PC-9 (cell line): ENCODE measurements around the gene GMIP. TPM values are rescaled to one million over a fixed set of nuclear protein-coding genes. Genes with fewer than 3 reads are reported as not detected.

Experiments
- BruUV-seq: library from RNA; stranded (reverse); fragments of 400-500 nt; replicated peaks from 2 replicates; lab custom pipeline; 2021; lab: Mats Ljungman, UMichigan
- CTCF ChIA-PET: fragments of 300-600 bp; sonication (Branson Sonifier 250); formaldehyde crosslinking; loops from one replicate; lab custom pipeline; 2022; ENCODE audit warnings: antibody characterized with exemption; lab: Charles Lee
- POLR2A ChIA-PET: fragments of 300-600 bp; sonication (Branson Sonifier 250); formaldehyde crosslinking; loops from one replicate; lab custom pipeline; 2022; ENCODE audit warnings: antibody characterized with exemption; ENCODE audit not compliant: unreplicated experiment; lab: Charles Lee
- DNase-seq, 2 experiments: peaks; one replicate each; pipeline versions ENCODE4 v3.0.0 to v3.0.0-alpha.2; 2015 to 2022; ENCODE audit warnings: mixed read lengths in 1 of 2
- H2AFZ ChIP-seq: fragments of 200-600 bp; sonication (generic); 2 replicates; pipeline ENCODE4 v1.8.1; 2017; ENCODE audit warnings: antibody characterized with exemption
- H3F3A ChIP-seq: fragments of 200-600 bp; sonication (generic); 2 replicates; pipeline ENCODE4 v1.8.1; 2017; ENCODE audit warnings: antibody characterized with exemption, mild to moderate bottlenecking, low read depth; ENCODE audit not compliant: insufficient read depth
- H3K27ac ChIP-seq: fragments of 200-600 bp; sonication (generic); 2 replicates; pipeline ENCODE4 v1.6.1; 2016; ENCODE audit warnings: mixed run types
- H3K27me3 ChIP-seq: fragments of 200-600 bp; sonication (generic); 2 replicates; pipeline ENCODE4 v1.6.1; 2016; ENCODE audit warnings: low read depth, mixed run types; ENCODE audit not compliant: insufficient read depth
- H3K36me3 ChIP-seq: fragments of 200-600 bp; sonication (generic); 2 replicates; pipeline ENCODE4 v1.6.1; 2016; ENCODE audit warnings: low read depth, mixed run types
- H3K4me1 ChIP-seq: fragments of 200-600 bp; sonication (generic); replicated peaks from 2 replicates; pipeline ENCODE4 v1.6.1; 2016; ENCODE audit warnings: mixed run types; ENCODE audit not compliant: insufficient read depth
- H3K4me2 ChIP-seq: fragments of 200-600 bp; sonication (generic); 2 replicates; pipeline ENCODE4 v1.6.1; 2017; ENCODE audit warnings: mixed run types
- H3K4me3 ChIP-seq: fragments of 200-600 bp; sonication (generic); 2 replicates; pipeline ENCODE4 v1.6.1; 2016; ENCODE audit warnings: mixed run types
- H3K79me2 ChIP-seq: fragments of 200-600 bp; sonication (generic); 2 replicates; pipeline ENCODE4 v1.6.1; 2017; ENCODE audit warnings: low read depth, mixed run types
- H3K9me2 ChIP-seq: fragments of 200-600 bp; sonication (generic); 2 replicates; pipeline ENCODE4 v1.8.1; 2017; ENCODE audit warnings: mild to moderate bottlenecking; ENCODE audit not compliant: insufficient read depth
- H3K9me3 ChIP-seq: fragments of 200-600 bp; sonication (generic); 2 replicates; pipeline ENCODE4 v1.8.1; 2016; ENCODE audit warnings: low read depth; ENCODE audit not compliant: insufficient read depth
- H4K20me1 ChIP-seq: fragments of 200-600 bp; sonication (generic); 2 replicates; pipeline ENCODE4 v1.8.1; 2017; ENCODE audit not compliant: insufficient read depth
- EZH2 ChIP-seq: fragments of 200-600 bp; sonication (generic); IDR thresholded peaks from 2 replicates; pipeline ENCODE4 v1.8.0; 2017; ENCODE audit warnings: antibody characterized with exemption, low read depth
- intact Hi-C: fragments of 100-400 bp; cut with micrococcal nuclease; formaldehyde crosslinking; loops from one replicate; pipeline ENCODE4 v1.10.0; 2022; ENCODE audit not compliant: unreplicated experiment
- total RNA-seq: library from RNA; stranded (reverse); gene quantifications from 2 replicates; pipeline ENCODE4 v1.2.3, GENCODE V29; 2021
- TF ChIP-seq, protein P1 (sequence below): fragments of 200-600 bp; sonication (generic); conservative IDR thresholded peaks from 2 replicates; pipeline ENCODE4 v1.6.1; 2017; ENCODE audit warnings: mixed run types, antibody characterized with exemption, mild to moderate bottlenecking, moderate library complexity

GMIP gene
- total RNA-seq, 1 experiment from 2014 or later: 15.4 TPM

DNA sequence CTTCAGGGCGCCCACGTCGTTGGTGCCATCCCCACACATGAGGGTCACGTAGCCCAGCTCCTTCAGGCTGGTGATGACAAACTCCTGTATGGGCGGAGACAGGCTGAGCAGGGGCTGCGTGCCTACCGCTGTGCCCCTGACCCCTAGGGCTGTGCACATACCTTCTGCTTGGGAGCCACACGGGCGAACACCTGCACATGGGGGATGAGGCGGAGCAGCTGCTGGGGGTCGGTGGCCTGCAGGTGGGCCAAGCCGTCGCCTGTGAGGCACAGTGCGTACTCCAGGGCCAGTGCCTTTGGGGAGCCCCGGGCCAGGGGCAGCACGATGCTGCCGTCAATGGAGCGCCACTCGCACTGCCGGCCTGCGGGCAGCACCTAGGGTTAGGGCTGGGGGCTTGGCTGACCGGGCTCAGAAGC is 6.1 kb upstream of the GMIP start:
- intact Hi-C loops: loop anchor here (10.0 kb wide), 1 partner anchor 305 kb away; no protein-coding TSS in a partner anchor
- Histone ChIP-seq H3K79me2 (no peaks in the 10 kb centered on the region), H3K4me2 (no peak overlapping the region), H3K4me1 (no peaks in the 10 kb centered on the region), H2AFZ (no peak overlapping the region), H3K9me2 (no peaks in the 10 kb centered on the region), H3K4me3 (no peak overlapping the region), H3K27me3 (no peaks in the 10 kb centered on the region), H3K27ac (no peak overlapping the region), H3K9me3 (no peaks in the 10 kb centered on the region), H3F3A (peaks cover 8% of the 10 kb centered on the region; the same call in 1 of the 2 replicates), H4K20me1 (no peaks in the 10 kb centered on the region), H3K36me3 (0 out of 2 replicates have a peak, but pooled peaks cover 10% of the 10 kb centered on the region)
- DNase-seq: no peak
- TF ChIP-seq, protein P1, sequence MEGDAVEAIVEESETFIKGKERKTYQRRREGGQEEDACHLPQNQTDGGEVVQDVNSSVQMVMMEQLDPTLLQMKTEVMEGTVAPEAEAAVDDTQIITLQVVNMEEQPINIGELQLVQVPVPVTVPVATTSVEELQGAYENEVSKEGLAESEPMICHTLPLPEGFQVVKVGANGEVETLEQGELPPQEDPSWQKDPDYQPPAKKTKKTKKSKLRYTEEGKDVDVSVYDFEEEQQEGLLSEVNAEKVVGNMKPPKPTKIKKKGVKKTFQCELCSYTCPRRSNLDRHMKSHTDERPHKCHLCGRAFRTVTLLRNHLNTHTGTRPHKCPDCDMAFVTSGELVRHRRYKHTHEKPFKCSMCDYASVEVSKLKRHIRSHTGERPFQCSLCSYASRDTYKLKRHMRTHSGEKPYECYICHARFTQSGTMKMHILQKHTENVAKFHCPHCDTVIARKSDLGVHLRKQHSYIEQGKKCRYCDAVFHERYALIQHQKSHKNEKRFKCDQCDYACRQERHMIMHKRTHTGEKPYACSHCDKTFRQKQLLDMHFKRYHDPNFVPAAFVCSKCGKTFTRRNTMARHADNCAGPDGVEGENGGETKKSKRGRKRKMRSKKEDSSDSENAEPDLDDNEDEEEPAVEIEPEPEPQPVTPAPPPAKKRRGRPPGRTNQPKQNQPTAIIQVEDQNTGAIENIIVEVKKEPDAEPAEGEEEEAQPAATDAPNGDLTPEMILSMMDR: no peak
- TF ChIP-seq EZH2: no peak
- ChIA-PET CTCF (interaction anchor here (0.6 kb wide), 1 partner anchor 305 kb away, joined by 4 read pairs; no protein-coding TSS in a partner anchor), POLR2A (no interaction called here)
- BruUV-seq: no TSS peak

DNA sequence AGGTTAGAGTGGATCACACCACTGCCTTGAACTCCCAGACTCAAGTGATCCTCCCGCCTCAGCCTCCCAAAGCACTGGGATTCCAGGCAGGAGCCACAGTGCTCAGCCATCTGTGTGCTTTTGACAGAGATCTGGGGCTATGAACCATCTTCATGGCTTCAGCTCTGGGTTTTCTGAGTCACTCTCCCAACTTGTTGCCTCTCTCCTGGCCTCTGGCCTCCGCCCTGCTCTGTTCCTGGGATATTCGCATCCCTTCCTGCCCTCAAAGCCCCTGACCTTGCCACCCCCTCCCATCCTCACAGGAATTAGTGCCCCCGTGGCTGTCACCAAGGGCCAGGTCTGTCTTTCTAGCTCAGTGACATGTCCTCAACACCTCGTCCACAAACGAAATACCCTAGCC is 5.7 kb upstream of the GMIP start:
- ChIA-PET CTCF (interaction anchor here (0.6 kb wide), 1 partner anchor 306 kb away, joined by 4 read pairs; no protein-coding TSS in a partner anchor), POLR2A (interaction anchor here (0.6 kb wide), 1 partner anchor 117 kb away, joined by 22 read pairs; no protein-coding TSS in a partner anchor)
- Histone ChIP-seq H2AFZ (no peak overlapping the region), H3K36me3 (0 out of 2 replicates have a peak, but pooled peaks cover 10% of the 10 kb centered on the region), H3F3A (peaks cover 13% of the 10 kb centered on the region; the same call in 1 of the 2 replicates), H3K4me1 (no peaks in the 10 kb centered on the region), H3K79me2 (no peaks in the 10 kb centered on the region), H3K4me2 (no peak overlapping the region), H3K27ac (no peak overlapping the region), H3K27me3 (no peaks in the 10 kb centered on the region), H4K20me1 (no peaks in the 10 kb centered on the region), H3K4me3 (no peak overlapping the region), H3K9me2 (no peaks in the 10 kb centered on the region), H3K9me3 (no peaks in the 10 kb centered on the region)
- intact Hi-C loops: loop anchor here (10.0 kb wide), 1 partner anchor 306 kb away; no protein-coding TSS in a partner anchor
- no TSS peak for BruUV-seq
- DNase-seq: no peak
- TF ChIP-seq, protein P1: no peak
- TF ChIP-seq EZH2: no peak

DNA sequence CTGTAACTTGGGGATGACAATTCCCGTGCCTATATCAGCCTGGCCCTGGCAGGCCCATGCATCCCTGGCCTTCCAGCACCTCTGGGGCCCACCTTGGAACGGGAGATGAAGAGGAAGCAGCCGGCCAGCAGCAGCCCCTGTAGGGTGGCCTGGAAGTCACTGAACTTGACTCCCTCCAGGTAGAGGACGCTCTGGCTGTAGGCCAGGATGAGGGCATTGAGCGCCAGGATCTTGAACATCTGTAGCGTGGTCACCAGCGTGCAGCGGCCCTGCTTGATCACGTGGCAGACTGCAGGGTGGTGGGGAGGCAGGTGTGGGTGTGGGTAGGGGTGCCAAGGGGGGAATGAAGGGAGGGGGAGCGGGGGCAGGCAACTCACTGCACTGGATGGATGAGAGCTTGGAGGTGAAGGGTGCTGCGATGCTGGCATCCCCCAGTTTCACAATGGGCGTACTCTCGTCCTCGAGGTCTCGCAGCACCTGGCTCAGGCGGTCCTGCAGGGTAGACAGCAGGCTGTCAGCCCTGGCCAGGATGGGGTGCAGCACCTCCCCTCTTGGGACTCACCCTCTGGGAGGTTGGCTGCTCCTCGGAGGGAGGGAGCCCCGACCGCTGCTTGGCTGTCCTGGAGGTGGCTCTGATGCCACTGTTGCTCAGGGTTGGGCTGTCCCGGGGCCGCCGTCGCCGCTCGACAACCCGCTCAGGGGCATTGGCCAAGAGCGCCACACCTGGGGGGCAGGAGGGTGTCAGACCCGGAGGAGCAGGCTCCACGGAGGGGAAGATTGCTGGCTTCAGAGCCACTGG is 3.8 kb upstream of the GMIP start:
- CTCF ChIA-PET: no interaction called here
- 0 out of 2 replicates have a peak, but pooled peaks cover 10% of the 10 kb centered on the region for H3K36me3 ChIP-seq

More for the DNA sequence above, 3.8 kb upstream of the GMIP start:
- TF ChIP-seq, protein P1: no peak
- TF ChIP-seq EZH2: no peak
- POLR2A ChIA-PET: no interaction called here
- H3K9me2 ChIP-seq: no peaks in the 10 kb centered on the region
- H3K4me1 ChIP-seq: no peaks in the 10 kb centered on the region
- no peak overlapping the region for H3K4me2 ChIP-seq
- H3K27me3 ChIP-seq: no peaks in the 10 kb centered on the region
- no peaks in the 10 kb centered on the region for H3K9me3 ChIP-seq
- peaks cover 15% of the 10 kb centered on the region; the same call in 1 of the 2 replicates for H3F3A ChIP-seq
- no peaks in the 10 kb centered on the region for H3K79me2 ChIP-seq
- no peak overlapping the region for H3K4me3 ChIP-seq
- H4K20me1 ChIP-seq: no peaks in the 10 kb centered on the region
- no peak overlapping the region for H3K27ac ChIP-seq
- no peak overlapping the region for H2AFZ ChIP-seq
- BruUV-seq: no TSS peak
- intact Hi-C loops: loop anchor here (10.0 kb wide), 1 partner anchor 308 kb away; no protein-coding TSS in a partner anchor
- no peak for DNase-seq
